HEK293 (cell line): ENCODE results near the gene FAM184A.

ENCODE experiments used
- CTCF ChIA-PET: fragments of 350-600 bp; formaldehyde crosslinking; extraction: SDS; loops from one replicate; lab custom pipeline; 2021; ENCODE audit warnings: antibody characterized with exemption; lab: Yijun Ruan, JAX
- POLR2A ChIA-PET: fragments of 300-600 bp; formaldehyde crosslinking; extraction: SDS; loops from one replicate; lab custom pipeline; 2020; ENCODE audit warnings: antibody characterized with exemption, inconsistent platforms; lab: Yijun Ruan, JAX
- H3K27ac ChIP-seq: fragments of 200-500 bp; sonication (Bioruptor generic); 2 replicates; pipeline ENCODE4 v1.5.1; 2014; ENCODE audit warnings: low read depth, low read length, control low read depth, inconsistent platforms; ENCODE audit errors: extremely low read depth
- H3K36me3 ChIP-seq, 2 experiments: fragments of 200-500 bp in 1 of 2; sonication (Bioruptor generic) in 1 of 2; 1 replicate in 1 of 2; 2 replicates in 1 of 2; pipeline ENCODE4 v1.5.1; 2014 to 2017; ENCODE audit warnings: inconsistent platforms in 2 of 2, low read length in 2 of 2; ENCODE audit not compliant: control insufficient read depth in 2 of 2, insufficient read depth in 1 of 2
- H3K4me1 ChIP-seq: fragments of 200-500 bp; sonication (Bioruptor generic); 2 replicates; pipeline ENCODE4 v1.5.1; 2014; ENCODE audit warnings: mild to moderate bottlenecking, low read length, inconsistent platforms; ENCODE audit not compliant: control insufficient read depth, insufficient read depth
- H3K4me3 ChIP-seq: 2 replicates; pipeline ENCODE4 v1.5.1; 2011; ENCODE audit warnings: low read depth, mild to moderate bottlenecking, control low read depth, low read length, moderate library complexity
- H3K9me3 ChIP-seq: fragments of 200-500 bp; sonication (Bioruptor generic); 2 replicates; pipeline ENCODE4 v1.5.1; 2014; ENCODE audit warnings: low read depth, low read length, inconsistent platforms; ENCODE audit not compliant: control insufficient read depth, insufficient read depth
- OSR2 ChIP-seq: fragments of 450-650 bp; formaldehyde crosslinking; IDR thresholded peaks from 2 replicates; pipeline ENCODE4 v1.5.1; 2016; ENCODE audit warnings: missing biosample characterization, missing genetic modification characterization
- SCRT1 ChIP-seq: fragments of 450-650 bp; formaldehyde crosslinking; IDR thresholded peaks from 2 replicates; pipeline ENCODE4 v1.5.1; 2016; ENCODE audit warnings: missing biosample characterization, missing genetic modification characterization, borderline replicate concordance
- ZBTB11 ChIP-seq: fragments of 450-650 bp; formaldehyde crosslinking; conservative IDR thresholded peaks from 2 replicates; pipeline ENCODE4 v1.5.1; 2016; ENCODE audit warnings: low read depth, missing biosample characterization, missing genetic modification characterization
- ZNF169 ChIP-seq: fragments of 450-650 bp; formaldehyde crosslinking; IDR thresholded peaks from 2 replicates; pipeline ENCODE4 v1.5.1; 2016; ENCODE audit warnings: missing biosample characterization, missing genetic modification characterization
- ZNF280C ChIP-seq: fragments of 450-650 bp; formaldehyde crosslinking; IDR thresholded peaks from 2 replicates; pipeline ENCODE4 v1.5.1; 2016; ENCODE audit warnings: missing biosample characterization, missing genetic modification characterization
- ZNF335 ChIP-seq: fragments of 450-650 bp; formaldehyde crosslinking; conservative IDR thresholded peaks from 2 replicates; pipeline ENCODE4 v1.5.1; 2016; ENCODE audit warnings: missing biosample characterization, missing genetic modification characterization
- ZNF398 ChIP-seq: fragments of 450-650 bp; formaldehyde crosslinking; IDR thresholded peaks from 2 replicates; pipeline ENCODE4 v1.5.1; 2017; ENCODE audit warnings: missing biosample characterization, missing genetic modification characterization
- ZNF426 ChIP-seq: fragments of 450-650 bp; formaldehyde crosslinking; IDR thresholded peaks from 2 replicates; pipeline ENCODE4 v1.5.1; 2017; ENCODE audit warnings: missing biosample characterization, missing genetic modification characterization, mild to moderate bottlenecking, inconsistent platforms, moderate library complexity
- ZNF513 ChIP-seq: fragments of 450-650 bp; IDR thresholded peaks from 2 replicates; pipeline ENCODE4 v1.5.1; 2018; ENCODE audit warnings: missing biosample characterization, missing genetic modification characterization
- ZNF518A ChIP-seq: fragments of 450-650 bp; formaldehyde crosslinking; conservative IDR thresholded peaks from 2 replicates; pipeline ENCODE4 v1.5.1; 2016; ENCODE audit warnings: low read depth, missing biosample characterization, missing genetic modification characterization
- ZNF610 ChIP-seq: fragments of 450-650 bp; formaldehyde crosslinking; IDR thresholded peaks from 2 replicates; pipeline ENCODE4 v1.5.1; 2016; ENCODE audit warnings: missing biosample characterization, missing genetic modification characterization, borderline replicate concordance
- ZNF677 ChIP-seq: fragments of 450-650 bp; IDR thresholded peaks from 2 replicates; pipeline ENCODE4 v1.5.0; 2018; ENCODE audit warnings: missing biosample characterization, mild to moderate bottlenecking, missing genetic modification characterization, moderate library complexity
- ZNF707 ChIP-seq: fragments of 450-650 bp; formaldehyde crosslinking; IDR thresholded peaks from 2 replicates; pipeline ENCODE4 v1.5.1; 2016; ENCODE audit warnings: missing biosample characterization, missing genetic modification characterization
- ZNF843 ChIP-seq: fragments of 450-650 bp; formaldehyde crosslinking; IDR thresholded peaks from 2 replicates; pipeline ENCODE4 v1.5.1; 2016; ENCODE audit warnings: missing biosample characterization, missing genetic modification characterization

The FAM184A gene

GRCh38 chr6:118939683-118940082 is 138.8 kb downstream of the FAM184A start (continued):
- TF ChIP-seq ZNF518A (tag by site-specific recombination) = no peak
- no peak for TF ChIP-seq ZNF280C (tag by site-specific recombination)
- TF ChIP-seq ZNF398 (tag by site-specific recombination) = no peak
- TF ChIP-seq ZNF169 (tag by site-specific recombination) = no peak
- no peak for TF ChIP-seq ZNF707 (tag by site-specific recombination)
- no peak for TF ChIP-seq ZNF513 (tag by site-specific recombination)

- H3K36me3 ChIP-seq = peaks cover 0 to 20% of the 10 kb centered on the region in 2 experiments; a peak in 1 of 3 replicates
- POLR2A ChIA-PET = interaction anchor here (2.4 kb wide), 1 partner anchor 41 kb away, joined by 21 read pairs; the partner anchor contains the start of gene ASF1A
- H3K4me1 ChIP-seq = peaks cover 4% of the 10 kb centered on the region; the same call in 1 of the 2 replicates
- no peaks in the 10 kb centered on the region for H3K9me3 ChIP-seq
- no peak for TF ChIP-seq ZNF843 (tag by site-specific recombination)
- 0 out of 2 replicates have a peak, but pooled peaks have one; percentile 3 for TF ChIP-seq ZNF677 (tag by site-specific recombination)
- H3K27ac ChIP-seq = no peak overlapping the region
- CTCF ChIA-PET = interaction anchor here (1.3 kb wide), 1 partner anchor 40 kb away, joined by 5 read pairs; no protein-coding TSS in a partner anchor
- H3K4me3 ChIP-seq = no peak overlapping the region
These were observed 142.3 kb downstream of the FAM184A start for GRCh38 chr6:118935978-118936703.

GRCh38 chr6:118935331-118935668 is 143.2 kb downstream of the FAM184A start:
- Histone ChIP-seq H3K4me3 (peak overlapping the region; percentile 85), H3K36me3 (peaks cover 3 to 28% of the 10 kb centered on the region in 2 experiments), H3K9me3 (no peaks in the 10 kb centered on the region), H3K4me1 (peaks cover 4% of the 10 kb centered on the region; the same call in 1 of the 2 replicates)
- POLR2A ChIA-PET = interaction anchor here (1.5 to 2.4 kb wide), 2 partner anchors 40 to 46 kb away, joined by 5 to 21 read pairs; partner anchors contain the start of gene ASF1A
- TF ChIP-seq OSR2 (tag by site-specific recombination) = no peak
- no peak for TF ChIP-seq ZNF426
- TF ChIP-seq ZNF610 = peak; percentile 56; the same call in 1 of the 2 replicates
- TF ChIP-seq ZBTB11 (tag by site-specific recombination) = no peak
- no peak for TF ChIP-seq SCRT1
- peak; percentile 81 for TF ChIP-seq ZNF335 (tag by site-specific recombination)
- TF ChIP-seq, all 188 proteins: peak for 2
- CTCF ChIA-PET = interaction anchor here (0.5 to 1.3 kb wide), 3 partner anchors 24 to 59 kb away, joined by 3 to 5 read pairs (median 5); no protein-coding TSS in a partner anchor
- no peak overlapping the region for H3K27ac ChIP-seq
